ENCODE results near the gene VSTM2B.

DNA sequence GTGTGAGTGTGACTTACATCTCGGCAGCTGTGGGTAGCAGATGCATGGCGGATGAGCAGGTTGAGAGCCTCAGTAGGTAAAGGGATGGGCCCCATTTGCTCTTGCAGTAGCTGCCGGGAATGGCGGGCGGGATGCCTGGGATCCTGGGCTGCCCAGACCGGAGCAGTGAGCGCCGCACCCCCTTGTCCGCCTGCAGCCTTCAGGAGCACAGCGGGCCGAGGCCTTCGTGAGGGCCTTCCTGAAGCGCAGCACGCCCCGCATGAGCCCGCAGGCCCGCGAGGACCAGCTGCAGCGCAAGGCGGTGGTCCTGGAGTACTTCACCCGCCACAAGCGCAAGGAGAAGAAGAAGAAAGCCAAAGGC is 84.4 kb downstream of the VSTM2B start:
- no peak for TF ChIP-seq RARB (CRISPR knock-in tag; IDR thresholded peaks at IDR 0.05)
- TF ChIP-seq TOX (CRISPR knock-in tag; IDR thresholded peaks at IDR 0.05; ENCODE audit: borderline replicate concordance), result no peak
- no peak for TF ChIP-seq BACH2 (CRISPR knock-in tag; IDR thresholded peaks at IDR 0.05; ENCODE audit: borderline replicate concordance)
- TF ChIP-seq, protein P1, sequence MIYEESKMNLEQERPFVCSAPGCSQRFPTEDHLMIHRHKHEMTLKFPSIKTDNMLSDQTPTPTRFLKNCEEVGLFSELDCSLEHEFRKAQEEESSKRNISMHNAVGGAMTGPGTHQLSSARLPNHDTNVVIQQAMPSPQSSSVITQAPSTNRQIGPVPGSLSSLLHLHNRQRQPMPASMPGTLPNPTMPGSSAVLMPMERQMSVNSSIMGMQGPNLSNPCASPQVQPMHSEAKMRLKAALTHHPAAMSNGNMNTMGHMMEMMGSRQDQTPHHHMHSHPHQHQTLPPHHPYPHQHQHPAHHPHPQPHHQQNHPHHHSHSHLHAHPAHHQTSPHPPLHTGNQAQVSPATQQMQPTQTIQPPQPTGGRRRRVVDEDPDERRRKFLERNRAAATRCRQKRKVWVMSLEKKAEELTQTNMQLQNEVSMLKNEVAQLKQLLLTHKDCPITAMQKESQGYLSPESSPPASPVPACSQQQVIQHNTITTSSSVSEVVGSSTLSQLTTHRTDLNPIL (CRISPR knock-in tag; IDR thresholded peaks at IDR 0.05; ENCODE audit: low read depth), result no peak
- TF ChIP-seq, protein P2, sequence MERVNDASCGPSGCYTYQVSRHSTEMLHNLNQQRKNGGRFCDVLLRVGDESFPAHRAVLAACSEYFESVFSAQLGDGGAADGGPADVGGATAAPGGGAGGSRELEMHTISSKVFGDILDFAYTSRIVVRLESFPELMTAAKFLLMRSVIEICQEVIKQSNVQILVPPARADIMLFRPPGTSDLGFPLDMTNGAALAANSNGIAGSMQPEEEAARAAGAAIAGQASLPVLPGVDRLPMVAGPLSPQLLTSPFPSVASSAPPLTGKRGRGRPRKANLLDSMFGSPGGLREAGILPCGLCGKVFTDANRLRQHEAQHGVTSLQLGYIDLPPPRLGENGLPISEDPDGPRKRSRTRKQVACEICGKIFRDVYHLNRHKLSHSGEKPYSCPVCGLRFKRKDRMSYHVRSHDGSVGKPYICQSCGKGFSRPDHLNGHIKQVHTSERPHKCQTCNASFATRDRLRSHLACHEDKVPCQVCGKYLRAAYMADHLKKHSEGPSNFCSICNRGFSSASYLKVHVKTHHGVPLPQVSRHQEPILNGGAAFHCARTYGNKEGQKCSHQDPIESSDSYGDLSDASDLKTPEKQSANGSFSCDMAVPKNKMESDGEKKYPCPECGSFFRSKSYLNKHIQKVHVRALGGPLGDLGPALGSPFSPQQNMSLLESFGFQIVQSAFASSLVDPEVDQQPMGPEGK (CRISPR knock-in tag; IDR thresholded peaks at IDR 0.05; ENCODE audit: borderline replicate concordance), result no peak
- TF ChIP-seq CSDC2 (CRISPR knock-in tag; IDR thresholded peaks at IDR 0.05), result no peak
- no peak for TF ChIP-seq ZNF8 (CRISPR knock-in tag; IDR thresholded peaks at IDR 0.05)
- TF ChIP-seq ZFP3 (CRISPR knock-in tag; IDR thresholded peaks at IDR 0.05), result no peak
- TF ChIP-seq TCF4 (CRISPR knock-in tag; IDR thresholded peaks at IDR 0.05; ENCODE audit: borderline replicate concordance), result no peak
- no peak for TF ChIP-seq ZNF565 (CRISPR knock-in tag; conservative IDR thresholded peaks at IDR 0.05; ENCODE audit: low read depth)
- no peak for TF ChIP-seq ZFP30 (CRISPR knock-in tag; IDR thresholded peaks at IDR 0.05)
- TF ChIP-seq, protein P3, sequence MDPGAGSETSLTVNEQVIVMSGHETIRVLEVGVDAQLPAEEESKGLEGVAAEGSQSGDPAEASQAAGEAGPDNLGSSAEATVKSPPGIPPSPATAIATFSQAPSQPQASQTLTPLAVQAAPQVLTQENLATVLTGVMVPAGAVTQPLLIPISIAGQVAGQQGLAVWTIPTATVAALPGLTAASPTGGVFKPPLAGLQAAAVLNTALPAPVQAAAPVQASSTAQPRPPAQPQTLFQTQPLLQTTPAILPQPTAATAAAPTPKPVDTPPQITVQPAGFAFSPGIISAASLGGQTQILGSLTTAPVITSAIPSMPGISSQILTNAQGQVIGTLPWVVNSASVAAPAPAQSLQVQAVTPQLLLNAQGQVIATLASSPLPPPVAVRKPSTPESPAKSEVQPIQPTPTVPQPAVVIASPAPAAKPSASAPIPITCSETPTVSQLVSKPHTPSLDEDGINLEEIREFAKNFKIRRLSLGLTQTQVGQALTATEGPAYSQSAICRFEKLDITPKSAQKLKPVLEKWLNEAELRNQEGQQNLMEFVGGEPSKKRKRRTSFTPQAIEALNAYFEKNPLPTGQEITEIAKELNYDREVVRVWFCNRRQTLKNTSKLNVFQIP (CRISPR knock-in tag; IDR thresholded peaks at IDR 0.05; ENCODE audit: borderline replicate concordance, low read depth), result no peak
- no peak for TF ChIP-seq ISL1 (CRISPR knock-in tag; IDR thresholded peaks at IDR 0.05)
- no peak for TF ChIP-seq ESRRG (CRISPR knock-in tag; IDR thresholded peaks at IDR 0.05)

Data from SK-N-SH treated with all-trans-retinoic acid at 6 μM for 48 hours (cell line).